ENCODE data around the gene LNPK.
A peak's percentile ranks its signal among the peaks of the same experiment; 100 is the strongest.
"Not testable (repeated sequence)": the region's sequence is repeated elsewhere in the genome, so short reads cannot be mapped to it uniquely, and the experiment has no call there.

LNPK gene

GRCh38 chr2:175966839-175967238, 35.2 kb downstream of the LNPK start:
- DNase-seq: no peak

- no peak for DNase-seq
Measured at GRCh38 chr2:175965773-175966172, 36.3 kb downstream of the LNPK start.

- peak; percentile 25 for DNase-seq
Measured at GRCh38 chr2:175964195-175964594, 37.9 kb downstream of the LNPK start.

DNA sequence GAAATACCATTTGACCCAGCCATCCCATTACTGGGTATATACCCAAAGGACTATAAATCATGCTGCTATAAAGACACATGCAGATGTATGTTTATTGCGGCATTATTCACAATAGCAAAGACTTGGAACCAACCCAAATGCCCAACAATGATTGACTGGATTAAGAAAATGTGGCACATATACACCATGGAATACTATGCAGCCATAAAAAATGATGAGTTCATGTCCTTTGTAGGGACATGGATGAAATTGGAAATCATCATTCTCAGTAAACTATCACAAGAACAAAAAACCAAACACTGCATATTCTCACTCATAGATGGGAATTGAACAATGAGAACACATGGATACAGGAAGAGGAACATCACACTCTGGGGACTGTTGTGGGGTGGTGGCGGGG, 38.9 kb downstream of the LNPK start:
- DNase-seq: not testable (repeated sequence)

DNA sequence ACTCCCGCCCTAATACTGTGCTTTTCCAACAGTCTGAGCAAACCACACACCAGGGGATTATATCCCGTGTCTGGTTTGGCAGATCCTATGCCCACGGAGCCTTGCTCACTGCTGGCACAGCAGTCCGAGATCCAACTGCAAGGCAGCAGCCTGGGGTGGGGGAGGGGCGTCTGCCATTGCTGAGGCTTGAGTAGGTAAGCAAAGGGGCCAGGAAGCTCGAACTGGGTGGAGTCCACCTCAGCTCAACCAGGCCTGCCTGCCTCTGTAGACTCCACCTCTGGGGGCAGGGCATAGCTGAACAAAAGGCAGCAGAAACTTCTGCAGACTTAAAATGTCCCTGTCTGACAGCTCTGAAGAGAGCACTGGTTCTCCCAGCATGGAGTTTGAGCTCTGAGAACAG, 44.2 kb downstream of the LNPK start:
- DNase-seq: no peak

- DNase-seq: no peak
Measured at GRCh38 chr2:175955136-175955535, 46.9 kb downstream of the LNPK start.

DNA sequence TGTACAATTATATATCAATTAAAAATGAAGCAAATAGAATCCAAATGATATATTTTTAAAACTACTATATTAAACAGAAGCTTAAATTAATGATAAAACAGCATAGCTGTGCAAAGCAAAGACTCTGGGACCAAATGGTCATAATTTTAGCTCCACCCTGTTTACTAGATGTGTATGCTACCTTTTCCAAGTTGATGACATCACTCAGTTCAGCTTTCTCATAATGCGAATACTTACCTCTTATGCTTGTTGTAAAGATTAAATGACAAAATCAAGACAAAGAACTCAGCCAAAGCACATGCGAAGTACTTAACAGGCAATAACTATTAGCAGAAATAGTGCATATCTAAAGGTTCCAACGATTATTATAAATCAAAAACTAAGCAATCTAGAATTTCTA, 51.6 kb downstream of the LNPK start:
- no peak for DNase-seq

DNA sequence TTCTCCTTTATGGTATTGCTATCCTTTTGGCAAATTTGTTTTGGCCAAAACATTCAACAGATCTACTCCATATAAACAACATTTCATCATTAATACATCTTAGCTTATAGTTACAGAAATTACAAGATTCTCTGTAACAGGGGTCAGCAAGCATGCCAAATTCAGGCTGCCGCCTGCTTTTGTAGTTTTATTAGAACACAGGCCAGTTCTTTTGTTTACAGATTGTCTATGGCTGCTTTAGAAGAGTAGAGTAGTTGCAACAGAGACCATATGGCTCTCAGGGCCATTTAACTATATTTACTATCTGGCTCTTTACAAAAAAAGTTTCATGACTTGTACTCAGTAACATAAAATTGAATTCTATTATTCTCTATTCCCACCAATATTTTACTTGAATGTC, 53.9 kb downstream of the LNPK start:
- no peak for DNase-seq

- no peak for DNase-seq
Measured at GRCh38 chr2:175947073-175947472, 55.0 kb downstream of the LNPK start.

DNA sequence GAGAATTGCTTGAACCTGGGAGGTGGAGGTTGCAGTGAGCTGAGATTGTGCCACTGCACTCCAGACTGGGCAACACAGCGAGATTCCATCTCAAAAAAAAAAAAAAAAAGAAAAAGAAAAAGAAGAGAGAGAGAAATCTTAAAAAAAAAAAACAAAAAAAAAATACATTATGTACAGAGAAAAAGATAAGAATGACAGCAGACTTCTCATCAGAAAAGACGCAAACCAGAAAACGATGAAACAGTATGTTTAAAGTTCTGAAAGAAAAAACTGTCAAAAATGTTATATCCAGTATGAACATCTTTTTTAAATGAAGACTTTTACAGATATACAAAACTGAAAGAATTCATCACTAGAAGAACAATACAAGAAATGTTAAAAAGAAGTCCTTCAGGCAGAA, 60.4 kb downstream of the LNPK start:
- DNase-seq: no peak

- DNase-seq: no peak
Measured at GRCh38 chr2:175937216-175937615, 64.9 kb downstream of the LNPK start.

DNA sequence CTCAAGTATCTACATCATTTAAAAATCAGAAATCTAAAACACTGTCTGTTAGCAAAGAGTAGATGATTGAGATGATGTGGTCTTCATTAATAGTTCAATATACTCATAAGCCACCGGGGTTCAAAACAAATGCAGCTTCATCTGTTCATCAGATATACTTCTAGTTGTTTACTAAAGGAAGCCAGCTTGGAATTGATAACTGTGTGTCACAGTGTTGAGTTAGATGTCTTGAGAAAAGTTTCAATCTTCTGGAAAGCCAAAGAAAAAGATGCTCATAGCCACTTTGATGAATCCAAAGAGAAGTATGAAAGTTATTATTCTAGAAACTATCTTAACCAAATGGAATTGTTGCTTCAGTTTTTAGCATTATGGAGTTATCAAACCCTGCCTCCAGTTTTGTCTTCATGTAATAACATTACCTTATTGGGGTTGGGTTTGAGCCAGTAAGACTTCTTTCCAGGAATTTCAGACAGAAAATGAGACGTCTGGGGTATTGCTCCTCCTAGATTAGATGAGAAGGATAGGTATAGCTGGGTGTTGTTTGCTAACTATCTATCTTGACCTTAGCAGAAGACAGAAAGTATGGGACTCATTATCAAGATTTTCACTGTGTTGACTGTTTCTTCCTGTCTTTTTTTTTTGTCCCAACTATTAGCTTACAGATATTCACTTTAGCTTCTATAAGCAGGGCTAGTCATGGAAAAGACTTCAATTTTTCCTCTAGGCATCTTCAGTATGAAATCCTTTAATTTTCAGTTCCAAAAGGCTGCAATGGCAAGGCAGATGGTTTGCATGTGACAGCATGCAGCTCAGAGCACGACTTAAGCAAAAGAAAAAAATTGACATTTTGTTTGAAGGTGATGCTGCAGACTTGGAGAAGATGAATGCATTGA, 66.5 kb downstream of the LNPK start:
- no peak for DNase-seq

DNA sequence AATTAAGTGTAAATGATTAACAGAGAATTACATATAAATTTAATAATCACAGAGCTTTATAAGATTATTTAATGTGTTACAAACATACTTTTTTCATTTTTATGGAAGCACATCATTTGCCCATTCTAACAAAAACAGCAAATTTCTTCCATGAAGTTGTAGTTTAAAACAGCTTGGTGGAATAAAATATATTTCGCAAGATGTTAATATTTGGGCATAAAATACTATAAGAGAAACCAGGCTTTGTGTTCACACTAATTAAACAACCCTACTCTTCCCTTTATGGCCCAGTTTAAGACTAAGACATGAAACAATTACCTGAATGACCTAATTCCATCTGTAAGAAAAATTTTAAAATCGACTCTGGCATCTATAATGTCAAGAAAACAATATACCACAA, 69.4 kb downstream of the LNPK start:
- no peak for DNase-seq

DNA sequence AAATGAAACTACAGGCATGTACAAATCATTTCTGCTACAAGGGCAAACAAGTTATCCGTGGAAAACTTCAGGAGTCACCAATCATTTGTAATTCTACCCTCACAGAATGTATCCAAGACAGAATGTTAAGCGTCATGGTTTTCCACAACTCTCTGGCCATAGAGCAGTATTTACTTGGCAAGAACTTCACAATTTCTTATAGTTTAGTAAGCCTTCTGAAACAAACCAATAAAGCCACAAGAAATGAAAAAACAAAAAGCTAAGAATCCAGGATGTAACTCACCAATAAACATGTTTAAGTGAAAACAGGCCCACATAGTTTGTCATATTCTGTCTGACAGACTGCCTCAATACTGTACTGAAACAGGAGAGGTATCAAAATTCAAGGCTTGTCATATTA, 70.3 kb downstream of the LNPK start:
- no peak for DNase-seq

GRCh38 chr2:175930504-175930903, 71.6 kb downstream of the LNPK start:
- DNase-seq: no peak

- no peak for DNase-seq
Measured at GRCh38 chr2:175929850-175930249, 72.2 kb downstream of the LNPK start.

GRCh38 chr2:175926272-175926671, 75.8 kb downstream of the LNPK start:
- DNase-seq: no peak

DNA sequence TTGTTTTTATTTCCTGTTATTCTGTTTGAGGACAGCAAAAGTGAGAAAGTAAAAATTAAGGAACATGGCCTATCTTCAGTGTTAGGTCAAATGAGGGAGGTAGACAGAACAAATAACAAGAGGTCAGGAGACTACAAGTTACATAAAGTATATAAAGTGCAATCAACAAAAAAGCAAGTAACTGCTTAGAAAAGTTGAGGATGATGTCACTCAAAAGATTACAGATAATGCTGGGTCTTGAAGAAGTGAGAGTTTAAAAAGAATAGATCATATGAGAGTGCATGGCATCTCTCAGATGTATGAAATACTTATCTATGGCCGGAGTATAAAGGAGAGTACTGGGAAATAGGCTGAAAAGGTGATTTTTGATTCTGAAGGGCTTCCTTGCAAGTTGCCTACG, 79.9 kb downstream of the LNPK start:
- no peak for DNase-seq

GRCh38 chr2:175918935-175919334, 83.1 kb downstream of the LNPK start:
- no peak for DNase-seq

- no peak for DNase-seq
Measured at GRCh38 chr2:175914846-175915245, 87.2 kb downstream of the LNPK start.

- not testable (repeated sequence) for DNase-seq
Measured at GRCh38 chr2:175913849-175914743, 88.0 kb downstream of the LNPK start.

DNA sequence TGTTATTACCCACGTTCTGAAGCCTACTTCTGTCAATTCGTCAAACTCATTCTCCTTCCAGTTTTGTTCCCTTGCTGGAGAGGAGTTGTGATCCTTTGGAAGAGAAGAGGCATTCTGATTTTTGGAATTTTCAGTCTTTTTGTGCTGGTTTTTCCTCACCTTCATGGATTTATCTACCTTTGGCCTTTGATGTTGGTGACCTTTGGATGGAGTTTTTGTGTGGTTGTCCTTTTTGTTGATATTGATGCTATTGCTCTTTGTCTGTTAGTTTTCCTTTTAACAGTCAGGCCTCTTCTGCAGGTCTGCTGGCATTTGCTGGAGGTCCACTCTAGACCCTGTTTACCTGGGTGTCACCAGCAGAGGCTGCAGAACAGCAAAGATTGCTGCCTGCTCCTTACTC, 88.8 kb downstream of the LNPK start:
- not testable (repeated sequence) for DNase-seq

DNA sequence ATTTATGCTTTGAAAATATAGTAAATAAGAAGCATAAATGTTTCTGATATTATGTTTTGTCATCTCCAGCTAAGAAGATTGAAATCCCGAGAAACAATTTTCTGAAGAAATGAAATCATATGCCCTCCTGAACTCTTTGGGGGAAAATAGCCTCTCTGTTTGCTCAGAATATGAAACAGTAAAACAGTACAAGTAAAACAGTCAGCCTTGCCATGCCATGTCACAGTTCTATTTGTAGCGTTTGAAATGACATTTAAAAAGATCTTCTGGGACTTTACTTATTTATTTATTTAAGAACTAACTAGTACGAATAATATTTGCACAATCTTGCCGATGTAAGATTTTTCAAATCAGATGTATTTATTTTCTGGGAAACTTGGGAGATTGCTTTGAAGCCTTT, 98.0 kb downstream of the LNPK start:
- no peak for DNase-seq

- DNase-seq: no peak
Measured at GRCh38 chr2:175903384-175903936, 98.6 kb downstream of the LNPK start.

Data from COR-L47 (cell line).